ENCODE results near the gene MRPL38. TPM values are rescaled to one million over a fixed set of nuclear protein-coding genes. Genes with fewer than 3 reads are reported as not detected.

The MRPL38 gene
- total RNA-seq, 1 experiment from 2014 or later: 219 TPM

GRCh38 chr17:75933808-75934207 lies 29.1 kb upstream of the MRPL38 start:
- POLR2A ChIA-PET: interaction anchor here (1.4 kb wide), 1 partner anchor 29 kb away, joined by 6 read pairs; the partner anchor contains the start of gene MRPL38
- CTCF ChIA-PET: no interaction called here

GRCh38 chr17:75932852-75933251 lies 28.2 kb upstream of the MRPL38 start:
- Histone ChIP-seq H3K27me3 (ENCODE audit: insufficient read depth, low read length) (no peaks in the 10 kb centered on the region), H3K79me2 (ENCODE audit: insufficient read depth, low read length) (no peaks in the 10 kb centered on the region), H3K9me3 (ENCODE audit: control insufficient read depth in 1 of 2, insufficient read depth in 1 of 2, low read depth in 1 of 2, low read length in 2 of 2) (no peaks in the 10 kb centered on the region), H2AFZ (ENCODE audit: low read depth, low read length, poor library complexity, severe bottlenecking) (no peak overlapping the region), H3K36me3 (ENCODE audit: control insufficient read depth in 1 of 2, insufficient read depth in 2 of 2, low read length in 2 of 2) (no peaks in the 10 kb centered on the region), H3K4me1 (ENCODE audit: control insufficient read depth in 1 of 2, insufficient read depth in 2 of 2, low read length in 2 of 2) (no peaks in the 10 kb centered on the region), H3K9me2 (ENCODE audit: insufficient read depth) (no peaks in the 10 kb centered on the region), H3K9ac (ENCODE audit: low read length) (no peak overlapping the region), H3K4me2 (ENCODE audit: low read length) (no peak overlapping the region), H3K4me3 (replicated peaks in 1 of 2; ENCODE audit: low read depth in 1 of 2, low read length in 2 of 2) (no peak overlapping the region), H3K27ac (ENCODE audit: low read depth, low read length) (no peak overlapping the region), H4K20me1 (ENCODE audit: insufficient read depth) (no peaks in the 10 kb centered on the region)
- ATAC-seq (no peak), DNase-seq (ENCODE audit: low read depth, low spot score) (no peak)
- TF ChIP-seq SIN3A (IDR thresholded peaks at IDR 0.05; ENCODE audit: low read depth): no peak
- no peak for TF ChIP-seq CEBPB (IDR thresholded peaks at IDR 0.05; ENCODE audit: low read depth)
- TF ChIP-seq JUND (IDR thresholded peaks at IDR 0.05): no peak
- no peak for TF ChIP-seq ELF1 (IDR thresholded peaks at IDR 0.05; ENCODE audit: borderline replicate concordance, low read depth)
- POLR2A ChIA-PET: no interaction called here
- RAD21 ChIA-PET (ENCODE audit: low non-redundant PET in 1 of 2, low total read pairs in 2 of 2, uncharacterized antibody in 2 of 2, unreplicated experiment in 2 of 2): no interaction called here
- intact Hi-C loops (cut with micrococcal nuclease): no loop called here
- BruUV-seq (replicated peaks): no TSS peak
- CTCF ChIA-PET: no interaction called here

More at GRCh38 chr17:75933808-75934207, 29.1 kb upstream of the MRPL38 start:
- Histone ChIP-seq H2AFZ (ENCODE audit: low read depth, low read length, poor library complexity, severe bottlenecking) (no peak overlapping the region), H3K4me1 (ENCODE audit: control insufficient read depth in 1 of 2, insufficient read depth in 2 of 2, low read length in 2 of 2) (no peaks in the 10 kb centered on the region), H4K20me1 (ENCODE audit: insufficient read depth) (no peaks in the 10 kb centered on the region), H3K4me3 (replicated peaks in 1 of 2; ENCODE audit: low read depth in 1 of 2, low read length in 2 of 2) (no peak overlapping the region), H3K9ac (ENCODE audit: low read length) (no peak overlapping the region), H3K9me3 (ENCODE audit: control insufficient read depth in 1 of 2, insufficient read depth in 1 of 2, low read depth in 1 of 2, low read length in 2 of 2) (no peaks in the 10 kb centered on the region), H3K9me2 (ENCODE audit: insufficient read depth) (no peaks in the 10 kb centered on the region), H3K79me2 (ENCODE audit: insufficient read depth, low read length) (no peaks in the 10 kb centered on the region), H3K36me3 (ENCODE audit: control insufficient read depth in 1 of 2, insufficient read depth in 2 of 2, low read length in 2 of 2) (no peaks in the 10 kb centered on the region), H3K27ac (ENCODE audit: low read depth, low read length) (no peak overlapping the region), H3K4me2 (ENCODE audit: low read length) (no peak overlapping the region), H3K27me3 (ENCODE audit: insufficient read depth, low read length) (no peaks in the 10 kb centered on the region)
- RAD21 ChIA-PET (ENCODE audit: low non-redundant PET in 1 of 2, low total read pairs in 2 of 2, uncharacterized antibody in 2 of 2, unreplicated experiment in 2 of 2): no interaction called here
- ATAC-seq (no peak), DNase-seq (ENCODE audit: low read depth, low spot score) (no peak)
- no peak for TF ChIP-seq ZFX (IDR thresholded peaks at IDR 0.05)
- TF ChIP-seq FOSL1 (IDR thresholded peaks at IDR 0.05; ENCODE audit: low read depth): no peak
- TF ChIP-seq MAX (IDR thresholded peaks at IDR 0.05): no peak
- no peak for TF ChIP-seq POLR2A (IDR thresholded peaks at IDR 0.05; ENCODE audit: borderline replicate concordance, extremely low read depth, insufficient read depth, insufficient read length)
- TF ChIP-seq YY1 (IDR thresholded peaks at IDR 0.05; ENCODE audit: extremely low read depth, insufficient replicate concordance, low read depth, low read length): no peak
- no peak for TF ChIP-seq EGR1 (IDR thresholded peaks at IDR 0.05; ENCODE audit: low read depth)
- TF ChIP-seq RAD21 (IDR thresholded peaks at IDR 0.05; ENCODE audit: low read depth): no peak
- TF ChIP-seq TCF7L2 (IDR thresholded peaks at IDR 0.05; ENCODE audit: borderline replicate concordance, extremely low read depth, insufficient read depth, insufficient read length): no peak
- TF ChIP-seq SRF (IDR thresholded peaks at IDR 0.05; ENCODE audit: low read depth): no peak
- BruUV-seq (replicated peaks): no TSS peak
- intact Hi-C loops (cut with micrococcal nuclease): no loop called here
